Measurements from ENCODE around the gene ITGA8.
A peak's percentile ranks its signal among the peaks of the same experiment; 100 is the strongest.

The ITGA8 gene

GRCh38 chr10:15670880-15671279 is 48.8 kb downstream of the ITGA8 start:
- TF ChIP-seq CTCF (conservative IDR thresholded peaks at IDR 0.05; ENCODE audit: control insufficient read depth, insufficient read depth, low read depth, low read length), result no peak
- no peak overlapping the region for H3K4me3 ChIP-seq (ENCODE audit: control insufficient read depth, low read depth, low read length)
- no peak for DNase-seq (ENCODE audit: low read depth)

DNA sequence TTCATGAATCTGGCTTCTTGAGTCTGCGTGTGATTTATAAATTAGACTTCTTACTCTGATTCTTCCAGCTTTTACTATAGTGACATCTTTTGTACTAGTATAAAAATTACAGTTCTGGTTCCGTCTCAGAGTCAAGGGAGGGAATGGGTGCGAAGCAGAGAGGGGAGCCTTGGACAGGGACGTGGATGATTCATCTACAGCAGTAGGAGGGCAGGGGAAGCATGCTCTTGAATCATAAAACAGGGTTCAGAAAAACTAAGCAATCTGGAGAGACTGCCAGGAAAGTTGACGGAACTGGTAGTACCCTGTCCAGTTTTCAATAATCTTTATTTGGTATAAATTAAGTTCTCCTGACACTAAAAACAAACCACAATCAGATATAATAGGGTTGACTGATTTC is 58.1 kb downstream of the ITGA8 start:
- TF ChIP-seq CTCF (conservative IDR thresholded peaks at IDR 0.05; ENCODE audit: control insufficient read depth, insufficient read depth, low read depth, low read length), result no peak
- peak; percentile 43 for DNase-seq (ENCODE audit: low read depth)
- H3K4me3 ChIP-seq (ENCODE audit: control insufficient read depth, low read depth, low read length), result no peak overlapping the region

GRCh38 chr10:15660990-15661389 is 58.7 kb downstream of the ITGA8 start:
- no peak for DNase-seq (ENCODE audit: low read depth)
- TF ChIP-seq CTCF (conservative IDR thresholded peaks at IDR 0.05; ENCODE audit: control insufficient read depth, insufficient read depth, low read depth, low read length), result peak; percentile 4

GRCh38 chr10:15658069-15658702 is 61.5 kb downstream of the ITGA8 start:
- no peak for TF ChIP-seq CTCF (conservative IDR thresholded peaks at IDR 0.05; ENCODE audit: control insufficient read depth, insufficient read depth, low read depth, low read length)
- H3K4me3 ChIP-seq (ENCODE audit: control insufficient read depth, low read depth, low read length), result no peak overlapping the region
- DNase-seq (ENCODE audit: low read depth), result no peak

More at GRCh38 chr10:15660990-15661389, 58.7 kb downstream of the ITGA8 start:
- H3K4me3 ChIP-seq (ENCODE audit: control insufficient read depth, low read depth, low read length), result no peak overlapping the region

DNA sequence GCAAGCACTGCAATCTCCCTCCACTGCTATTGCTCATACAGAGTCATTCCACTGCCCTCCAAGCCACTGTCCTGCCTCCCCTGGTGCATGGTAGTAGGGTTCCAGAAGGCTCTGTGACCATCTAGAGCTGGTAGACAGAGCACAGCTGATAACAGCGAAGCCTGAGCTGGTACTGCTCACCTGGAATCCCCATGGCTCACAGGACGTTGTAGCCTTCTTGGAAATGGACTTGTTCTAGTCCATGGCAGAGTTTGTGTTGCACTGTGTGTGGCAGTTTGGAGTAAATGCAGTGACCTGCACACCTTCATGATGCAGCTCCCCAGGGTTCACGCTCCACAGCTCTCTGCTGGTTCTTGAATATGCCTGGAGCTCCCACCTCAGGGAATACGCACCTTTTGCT is 67.0 kb downstream of the ITGA8 start:
- no peak for TF ChIP-seq CTCF (conservative IDR thresholded peaks at IDR 0.05; ENCODE audit: control insufficient read depth, insufficient read depth, low read depth, low read length)
- no peak overlapping the region for H3K4me3 ChIP-seq (ENCODE audit: control insufficient read depth, low read depth, low read length)
- no peak for DNase-seq (ENCODE audit: low read depth)

DNA sequence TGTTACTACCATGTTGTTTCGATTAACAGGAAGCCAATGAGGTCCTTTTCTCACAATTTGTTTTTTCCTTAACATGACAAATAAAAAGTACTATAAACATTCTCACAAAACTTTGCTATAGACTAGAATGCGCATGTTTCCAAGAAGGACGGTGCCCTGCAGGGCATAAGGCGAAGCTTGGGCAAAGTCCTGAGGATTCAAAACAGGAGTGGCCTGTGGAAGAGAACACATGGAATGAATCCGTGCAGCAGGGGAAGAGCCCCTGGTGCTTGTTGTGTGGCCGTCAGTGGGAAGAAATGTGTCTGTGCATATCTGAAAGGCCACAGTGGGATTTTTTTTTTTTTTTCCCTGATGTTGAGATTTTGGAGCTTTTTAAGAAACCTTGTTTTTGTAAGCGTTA is 67.6 kb downstream of the ITGA8 start:
- H3K4me3 ChIP-seq (ENCODE audit: control insufficient read depth, low read depth, low read length), result no peak overlapping the region
- no peak for TF ChIP-seq CTCF (conservative IDR thresholded peaks at IDR 0.05; ENCODE audit: control insufficient read depth, insufficient read depth, low read depth, low read length)
- no peak for DNase-seq (ENCODE audit: low read depth)

- no peak for DNase-seq (ENCODE audit: low read depth)
- H3K4me3 ChIP-seq (ENCODE audit: control insufficient read depth, low read depth, low read length), result no peak overlapping the region
- no peak for TF ChIP-seq CTCF (conservative IDR thresholded peaks at IDR 0.05; ENCODE audit: control insufficient read depth, insufficient read depth, low read depth, low read length)
Measured at GRCh38 chr10:15651175-15651574, 68.5 kb downstream of the ITGA8 start.
